LoVo (cell line): Measurements from ENCODE around the gene FBXL13.
"Not testable (repeated sequence)": the region's sequence is repeated elsewhere in the genome, so short reads cannot be mapped to it uniquely, and the experiment has no call there.

Source experiments
- DNase-seq: peaks from one replicate; pipeline ENCODE4 v3.0.0-alpha.2; 2016; ENCODE audit warnings: low spot score

FBXL13 gene

DNA sequence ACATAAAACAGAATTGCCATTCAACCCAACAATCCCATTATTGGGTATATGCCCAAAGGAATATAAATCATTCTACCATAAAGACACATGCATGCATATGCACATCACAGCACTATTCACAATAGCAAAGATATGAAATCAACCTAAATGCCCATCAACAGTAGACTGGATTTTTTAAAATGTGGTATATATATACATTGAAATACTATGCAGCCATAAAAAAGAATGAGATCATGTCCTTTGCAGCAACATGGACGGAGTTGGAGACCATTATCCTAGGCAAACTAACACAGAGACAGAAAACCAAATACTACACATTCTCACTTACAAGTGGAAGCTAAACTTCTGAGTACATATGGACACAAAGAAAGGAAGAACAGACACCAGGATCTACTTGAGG lies 51.0 kb downstream of the FBXL13 start:
- not testable (repeated sequence) for DNase-seq

DNA sequence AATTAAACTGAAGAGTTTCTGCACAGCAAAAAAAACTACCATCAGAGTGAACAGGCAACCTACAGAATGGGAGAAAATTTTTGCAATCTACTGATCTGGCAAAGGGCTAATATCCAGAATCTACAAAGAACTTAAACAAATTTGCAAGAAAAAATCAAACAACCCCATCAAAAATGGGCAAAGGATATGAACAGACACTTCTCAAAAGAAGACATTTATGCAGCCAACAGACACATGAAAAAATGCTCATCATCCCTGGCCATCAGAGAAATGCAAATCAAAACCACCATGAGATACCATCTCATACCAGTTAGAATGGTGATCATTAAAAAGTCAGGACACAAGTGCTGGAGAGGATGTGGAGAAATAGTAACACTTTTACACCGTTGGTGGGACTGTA lies 53.1 kb downstream of the FBXL13 start:
- DNase-seq, result not testable (repeated sequence)

DNA sequence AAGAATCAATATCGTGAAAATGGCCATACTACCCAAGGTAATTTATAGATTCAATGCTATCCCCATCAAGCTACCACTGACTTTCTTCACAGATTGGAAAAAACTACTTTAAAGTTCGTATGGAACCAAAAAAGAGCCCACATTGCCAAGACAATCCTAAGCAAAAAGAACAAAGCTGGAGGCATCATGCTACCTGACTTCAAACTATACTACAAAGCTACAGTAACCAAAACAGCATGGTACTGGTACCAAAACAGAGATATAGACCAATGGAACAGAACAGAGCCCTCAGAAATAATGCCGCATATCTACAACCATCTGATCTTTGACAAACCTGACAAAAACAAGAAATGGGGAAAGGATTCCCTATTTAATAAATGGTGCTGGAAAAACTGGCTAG lies 53.7 kb downstream of the FBXL13 start:
- DNase-seq, result not testable (repeated sequence)

DNA sequence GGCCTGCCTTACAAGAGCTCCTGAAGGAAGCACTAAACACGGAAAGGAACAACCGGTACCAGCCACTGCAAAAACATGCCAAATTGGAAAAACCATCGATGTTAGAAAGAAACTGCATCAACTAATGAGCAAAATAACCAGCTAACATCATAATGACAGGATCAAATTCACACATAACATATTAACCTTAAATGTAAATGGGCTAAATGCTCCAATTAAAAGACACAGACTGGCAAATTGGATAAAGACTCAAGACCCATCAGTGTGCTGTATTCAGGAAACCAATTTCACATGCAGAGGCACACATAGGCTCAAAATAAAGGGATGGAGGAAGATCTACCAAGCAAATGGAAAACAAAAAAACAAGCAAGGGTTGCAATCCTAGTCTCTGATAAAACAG lies 56.3 kb downstream of the FBXL13 start:
- DNase-seq, result not testable (repeated sequence)

DNA sequence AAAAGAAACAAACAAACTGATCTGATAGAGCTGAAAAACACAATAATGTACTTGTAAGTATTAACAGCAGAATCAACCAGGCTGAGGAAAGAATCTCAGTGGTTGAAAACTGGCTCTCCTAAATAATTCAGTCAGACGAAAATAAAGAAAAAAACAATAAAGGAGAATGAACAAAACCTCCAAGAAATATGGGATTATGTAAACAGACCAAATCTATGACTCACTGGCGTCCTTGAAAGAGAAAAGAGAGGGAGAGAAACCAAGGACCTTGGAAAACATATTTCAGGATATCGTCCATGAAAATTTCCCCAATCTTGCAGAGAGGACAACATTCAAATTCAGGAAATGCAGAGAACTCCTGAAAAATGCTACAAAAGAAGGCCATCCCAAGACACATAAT lies 62.9 kb downstream of the FBXL13 start:
- DNase-seq, result no peak

DNA sequence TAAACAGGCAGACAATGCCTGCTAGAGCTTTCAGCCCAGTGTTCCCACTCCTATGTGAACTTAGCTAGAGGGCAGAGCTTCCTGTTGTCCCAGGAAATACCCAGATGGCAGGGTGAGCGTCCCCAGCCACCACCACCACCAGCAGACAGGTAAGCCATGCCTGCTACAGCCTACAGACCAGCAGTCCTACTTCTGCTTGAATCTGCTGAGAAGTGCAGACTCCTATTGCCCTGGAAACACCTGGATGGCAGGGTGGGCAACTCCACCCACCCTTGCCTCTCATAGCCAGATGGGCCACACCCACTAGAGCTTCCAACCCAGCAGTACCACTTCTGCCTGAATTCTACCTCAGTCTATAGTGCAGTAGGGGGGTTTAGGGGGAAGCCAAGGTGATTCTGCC lies 64.4 kb downstream of the FBXL13 start:
- DNase-seq, result no peak

DNA sequence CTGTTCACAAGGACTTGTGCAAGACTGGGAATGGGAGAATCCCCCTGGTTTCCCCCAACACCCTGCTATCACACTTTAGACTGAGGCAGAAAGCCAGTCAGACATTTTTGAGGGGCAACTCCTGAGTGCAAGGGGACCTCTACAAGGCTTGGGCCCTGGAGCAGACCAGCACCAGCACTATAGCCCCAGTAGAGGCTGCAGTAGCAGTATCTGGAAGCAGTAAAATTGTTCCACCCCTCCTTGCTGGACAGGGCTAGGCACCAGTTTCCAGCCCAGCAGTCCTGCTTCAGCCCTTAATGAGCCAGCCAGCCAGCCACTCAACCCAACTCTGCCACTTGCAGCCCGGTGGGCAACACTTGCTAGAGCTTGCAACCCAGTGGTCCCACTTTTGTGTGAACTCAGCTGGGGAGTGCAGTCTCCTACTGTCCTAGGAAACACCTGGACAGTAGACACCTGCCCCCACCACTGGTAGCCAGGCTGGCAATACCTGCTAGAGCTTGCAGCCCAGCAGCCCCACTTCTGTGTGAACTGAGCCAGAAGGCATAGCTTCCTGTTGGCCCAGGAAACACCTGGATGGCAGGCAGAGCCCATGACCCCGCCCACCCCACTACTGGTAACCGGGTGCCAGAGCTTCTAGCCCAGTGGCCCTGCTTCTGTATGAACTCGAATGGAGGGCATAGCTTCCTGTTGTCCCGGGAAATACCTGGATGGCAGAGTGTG lies 65.0 kb downstream of the FBXL13 start:
- DNase-seq, result no peak

DNA sequence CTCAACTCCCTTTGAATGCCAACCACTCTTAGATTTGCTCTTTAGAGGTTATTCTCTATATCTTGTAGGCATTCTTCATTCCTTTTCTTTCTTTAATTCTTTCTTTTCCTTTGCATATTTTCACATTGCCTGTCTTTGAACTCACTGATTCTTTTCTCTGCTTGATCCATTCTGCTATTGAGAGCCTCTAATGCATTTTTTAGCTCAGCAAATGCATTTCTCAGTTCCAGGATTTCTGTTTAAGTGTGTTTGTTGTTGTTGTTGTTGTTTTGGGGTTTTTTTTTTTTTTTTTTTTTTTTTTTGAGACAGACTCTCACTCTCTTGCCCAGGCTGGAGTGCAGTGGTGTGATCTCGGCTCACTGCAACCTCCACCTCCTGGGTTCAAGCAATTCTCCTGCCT lies 71.6 kb downstream of the FBXL13 start:
- DNase-seq, result no peak

DNA sequence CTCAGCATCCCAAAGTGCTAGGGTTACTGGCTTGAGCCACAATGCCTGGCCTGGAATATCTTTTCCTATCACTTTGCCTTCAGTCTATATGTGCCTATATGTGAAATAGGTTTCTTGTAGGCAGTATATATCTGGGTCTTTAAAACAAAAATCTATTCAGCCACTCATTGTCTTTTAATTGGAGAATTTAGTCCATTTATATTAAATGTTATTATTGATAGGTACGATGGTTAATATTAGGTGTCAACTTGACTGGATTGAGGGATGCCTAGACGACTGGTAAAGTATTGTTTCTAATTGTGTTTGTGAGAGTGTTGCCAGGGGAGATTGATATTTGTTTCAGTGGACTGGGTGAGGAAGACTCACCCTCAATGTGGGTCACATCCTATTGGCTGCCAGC lies 73.4 kb downstream of the FBXL13 start:
- DNase-seq, result no peak

DNA sequence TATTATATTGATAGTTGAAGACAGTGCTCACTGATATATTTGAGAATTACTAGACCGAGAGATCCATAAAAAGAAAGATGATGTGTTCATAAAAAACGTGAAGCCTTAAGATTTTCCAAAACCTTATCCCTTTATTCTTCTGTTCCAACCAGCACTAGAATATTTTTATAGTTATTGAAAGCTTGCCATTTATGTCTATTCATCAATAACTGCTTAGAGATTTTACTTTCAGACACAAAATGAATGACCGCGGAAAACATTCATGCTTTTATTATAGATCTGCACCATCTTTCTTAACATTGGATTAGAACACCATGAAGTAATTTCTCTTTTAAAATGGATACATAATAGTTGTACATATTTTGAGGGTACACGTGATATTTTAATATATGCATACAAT lies 77.6 kb downstream of the FBXL13 start:
- DNase-seq, result no peak

DNA sequence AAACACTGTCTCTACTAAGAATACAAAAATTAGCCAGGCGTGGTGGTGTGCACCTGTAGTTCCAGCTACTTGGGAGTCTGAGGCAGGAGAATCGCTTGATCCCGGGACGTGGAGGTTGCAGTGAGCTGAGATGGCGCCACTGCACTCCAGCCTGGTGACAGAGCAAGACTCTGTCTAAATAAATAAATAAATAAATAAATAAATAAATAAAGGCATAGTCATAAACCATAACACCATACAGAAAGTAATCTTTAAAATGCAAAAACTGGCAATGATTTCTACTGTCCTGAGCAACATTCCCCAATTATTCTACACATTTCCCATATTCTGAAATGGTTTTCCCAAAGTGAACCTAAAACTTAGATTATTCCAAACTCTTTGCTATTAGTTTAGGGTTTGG lies 79.0 kb downstream of the FBXL13 start:
- DNase-seq, result not testable (repeated sequence)

DNA sequence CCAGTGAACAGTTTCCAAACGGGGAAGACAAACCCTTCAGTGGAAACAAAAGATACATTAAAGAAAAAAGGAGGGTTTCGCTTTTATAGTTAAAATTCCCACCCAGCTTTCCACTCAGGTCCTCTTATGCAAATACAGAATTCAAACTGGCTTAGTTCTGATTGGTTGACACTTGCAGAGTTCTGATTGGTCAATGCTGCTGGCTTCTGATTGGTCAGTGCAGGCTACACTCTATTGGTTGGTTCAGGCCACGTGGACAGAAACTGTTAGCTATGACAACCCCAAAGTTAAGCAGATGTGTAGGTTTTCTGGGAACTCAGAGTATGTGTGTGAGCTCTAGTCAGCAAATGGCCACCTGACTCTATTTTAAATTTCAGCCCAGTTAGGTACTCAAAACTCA lies 80.0 kb downstream of the FBXL13 start:
- no peak for DNase-seq

DNA sequence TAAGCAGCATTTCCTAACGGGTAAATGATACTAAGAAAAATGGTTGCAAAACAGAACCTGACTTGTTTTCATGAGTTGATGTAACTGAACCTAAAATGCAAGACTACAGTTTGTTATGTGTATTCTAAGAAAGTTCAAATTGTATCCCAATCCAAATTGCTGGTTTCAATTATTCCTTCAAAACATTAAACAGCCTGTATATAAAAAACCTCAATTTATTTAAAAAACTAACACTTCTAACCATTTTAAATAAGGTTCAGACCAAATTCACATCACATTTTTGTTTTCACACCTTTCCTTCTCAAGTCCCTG lies 80.9 kb downstream of the FBXL13 start:
- DNase-seq, result no peak

DNA sequence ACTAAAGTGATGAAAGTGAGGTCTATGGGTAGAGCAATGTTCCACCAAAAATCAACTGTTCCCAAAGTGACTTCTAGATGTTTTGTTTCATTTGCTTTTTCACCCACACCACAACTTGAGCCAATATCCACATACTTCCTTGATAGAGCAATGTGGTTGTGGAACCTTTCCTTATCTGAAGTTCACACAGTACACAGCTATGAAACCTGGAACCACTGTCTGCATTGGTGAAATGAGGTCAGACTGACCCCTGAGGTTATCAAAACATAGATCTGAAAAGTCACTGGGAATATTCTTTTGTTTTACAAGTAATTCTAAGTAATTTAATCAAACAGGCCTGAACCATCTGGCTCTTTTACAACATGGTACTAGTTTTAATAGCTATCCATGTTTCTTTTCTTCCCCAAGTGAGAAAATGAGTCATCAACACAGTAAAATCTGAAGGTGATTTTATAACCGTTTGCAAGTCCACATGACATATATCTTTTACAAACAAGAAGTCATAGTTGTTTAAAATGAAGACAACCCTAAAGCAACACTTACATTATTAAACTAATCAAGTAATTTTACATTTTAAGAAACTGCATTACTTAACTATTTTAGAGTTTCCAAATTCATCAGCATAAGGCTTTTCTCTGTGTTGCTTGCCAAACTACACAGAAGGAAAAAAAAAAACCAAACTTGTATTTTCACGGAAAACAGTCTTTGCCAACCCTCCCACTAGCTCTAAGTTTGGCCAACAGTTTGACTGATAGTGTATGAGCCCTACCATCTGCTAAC lies 81.5 kb downstream of the FBXL13 start:
- peak; percentile 83 for DNase-seq

DNA sequence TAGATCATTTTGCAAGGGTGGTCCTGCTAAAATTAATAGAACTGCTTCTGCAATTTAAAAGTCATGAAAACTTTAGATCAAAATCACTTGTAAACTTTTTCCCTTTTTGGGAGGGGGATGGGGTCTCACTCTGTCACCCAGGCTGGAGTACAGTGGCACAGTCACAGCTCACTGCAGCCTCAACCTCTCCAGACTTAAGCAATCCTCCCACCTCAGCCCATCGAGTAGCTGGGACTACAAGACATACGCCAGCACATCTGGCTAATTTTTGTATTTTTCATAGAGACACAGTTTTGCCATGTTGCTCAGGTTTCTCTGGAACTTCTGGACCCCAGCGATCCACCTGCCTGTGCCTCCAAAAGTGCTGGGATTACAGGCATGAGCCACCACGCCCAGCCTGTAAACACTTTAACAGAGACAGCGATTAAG lies 82.1 kb downstream of the FBXL13 start:
- DNase-seq, result no peak

DNA sequence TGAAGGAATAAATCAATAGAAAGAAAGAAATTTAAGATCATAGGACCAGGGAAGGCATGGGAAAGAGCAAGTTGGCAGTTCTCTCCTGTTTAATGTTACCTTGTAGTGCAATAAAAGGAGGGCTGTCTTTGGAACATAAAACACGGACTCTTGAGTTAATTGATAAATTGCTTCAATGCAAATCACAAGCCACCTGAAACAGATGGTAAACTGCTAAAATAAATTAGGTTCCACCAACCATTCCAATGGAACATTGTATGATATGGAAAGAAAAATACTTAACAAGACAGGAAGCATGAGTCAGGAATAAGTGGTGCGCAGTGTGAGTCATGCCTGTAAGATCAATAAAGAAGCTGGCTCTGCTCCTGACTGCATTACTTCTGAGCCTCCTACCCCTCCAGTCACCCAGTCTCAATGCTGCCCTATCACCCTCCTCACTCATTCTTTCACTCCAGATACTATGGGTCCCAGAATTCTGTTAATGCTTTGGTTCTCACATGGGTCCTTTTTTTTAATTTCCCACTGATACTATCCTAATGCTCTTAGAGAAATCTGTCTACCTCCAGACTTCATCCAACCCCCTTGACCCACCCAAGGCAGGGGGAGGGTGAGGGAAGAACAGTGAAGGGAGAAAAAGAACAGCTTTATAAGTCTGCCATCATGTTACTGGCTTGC lies 82.9 kb downstream of the FBXL13 start:
- DNase-seq, result peak; percentile 95

DNA sequence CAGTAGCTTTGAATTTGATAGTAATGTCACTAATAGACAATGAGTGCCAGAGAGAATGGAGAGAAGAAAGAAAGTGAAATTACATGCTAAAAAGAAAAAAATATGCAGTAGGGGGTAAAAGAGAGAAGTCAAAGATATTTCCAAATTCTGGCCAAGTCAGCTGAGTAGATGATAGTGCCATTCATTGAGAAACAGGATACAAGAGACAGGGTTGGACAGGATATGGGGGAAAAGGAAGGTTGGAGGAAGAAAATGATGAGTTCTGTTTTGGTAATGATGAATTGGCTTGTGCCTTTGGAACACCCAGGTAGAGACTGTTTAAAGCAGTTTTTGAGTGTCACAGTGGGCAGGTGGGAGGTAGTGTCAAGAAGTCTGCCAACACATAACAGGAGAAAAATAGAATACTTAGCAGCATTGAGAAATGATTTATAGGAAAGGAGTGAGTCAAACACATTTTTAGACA lies 83.5 kb downstream of the FBXL13 start:
- no peak for DNase-seq

DNA sequence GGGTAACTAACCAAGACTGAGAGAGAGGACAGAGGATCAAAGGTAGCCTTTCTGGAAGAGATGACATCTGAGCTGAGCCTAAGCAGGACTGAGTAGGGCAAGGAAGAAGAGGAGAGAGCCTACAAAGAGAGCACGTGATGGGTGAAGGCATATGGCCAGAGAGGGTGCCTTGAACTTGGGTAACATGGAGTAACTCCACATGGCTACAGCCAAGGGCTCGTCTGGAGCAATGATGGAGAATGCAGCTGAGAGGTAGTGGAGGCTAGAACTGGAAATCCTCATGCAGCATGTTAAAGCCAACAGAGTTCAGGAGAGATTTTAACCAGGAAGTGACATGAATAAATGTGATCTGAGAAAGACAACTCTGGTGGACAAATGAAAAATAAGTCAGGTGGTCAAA lies 84.0 kb downstream of the FBXL13 start:
- DNase-seq, result no peak

DNA sequence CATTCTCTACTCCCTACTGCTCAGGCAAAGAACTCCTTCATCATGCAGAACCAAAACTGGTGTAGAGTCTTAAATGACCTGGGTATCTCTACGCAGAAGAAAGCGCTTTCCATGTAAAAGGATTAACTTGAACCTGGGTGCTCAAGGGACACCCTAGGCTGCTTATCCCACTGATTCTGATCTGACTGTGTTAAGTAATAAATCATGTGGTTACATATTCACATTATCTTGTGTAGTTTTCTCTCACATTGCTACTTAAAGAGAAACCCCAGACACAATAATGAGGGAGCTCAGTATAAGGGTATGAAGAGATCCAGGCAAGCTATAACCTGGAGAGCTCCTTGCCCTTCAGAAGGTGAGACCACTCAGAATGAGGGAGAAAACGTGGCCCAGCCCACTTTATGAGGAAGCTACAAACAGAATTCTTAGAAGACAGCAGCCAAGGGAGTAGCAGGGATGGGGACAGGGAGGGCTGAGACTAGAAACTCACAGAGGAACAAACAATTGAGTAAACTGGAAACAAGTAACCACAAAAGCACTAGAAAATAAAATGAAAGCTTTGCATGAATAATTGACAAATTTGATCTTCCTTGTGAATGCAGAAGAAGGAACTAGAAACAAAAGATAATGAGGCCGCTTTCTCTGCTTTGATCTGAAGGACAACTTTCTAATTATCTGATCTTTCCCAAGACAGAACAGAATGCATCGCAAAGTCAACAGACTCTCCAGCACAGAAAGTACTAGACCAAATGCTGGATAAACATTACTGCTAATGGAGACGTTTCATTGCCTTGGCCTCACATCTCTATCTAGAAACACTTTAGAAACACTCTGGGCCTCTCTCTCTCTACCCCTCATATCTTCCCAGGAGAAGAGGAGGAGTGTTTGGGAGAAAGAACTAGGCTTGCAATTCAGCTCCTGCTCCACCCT lies 85.7 kb downstream of the FBXL13 start:
- DNase-seq, result no peak

DNA sequence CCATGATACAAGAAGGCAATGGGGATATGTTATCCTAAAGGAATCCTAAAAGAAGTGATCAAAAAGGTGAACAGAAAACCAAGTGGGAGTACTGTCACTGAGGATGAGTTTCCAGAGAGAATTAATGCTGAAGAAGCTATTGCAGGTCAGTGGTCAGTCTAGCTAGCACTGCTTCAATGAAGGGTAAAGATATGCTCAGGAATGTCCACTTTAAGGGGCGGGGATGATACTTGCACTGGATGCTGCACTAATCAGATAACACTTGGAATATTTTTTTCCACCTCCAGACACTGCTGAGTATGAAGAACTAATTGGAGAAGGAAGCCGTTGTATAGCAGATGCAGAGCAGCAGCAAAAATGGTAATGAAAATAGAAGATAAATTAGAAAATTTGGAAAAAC lies 86.5 kb downstream of the FBXL13 start:
- DNase-seq, result no peak

DNA sequence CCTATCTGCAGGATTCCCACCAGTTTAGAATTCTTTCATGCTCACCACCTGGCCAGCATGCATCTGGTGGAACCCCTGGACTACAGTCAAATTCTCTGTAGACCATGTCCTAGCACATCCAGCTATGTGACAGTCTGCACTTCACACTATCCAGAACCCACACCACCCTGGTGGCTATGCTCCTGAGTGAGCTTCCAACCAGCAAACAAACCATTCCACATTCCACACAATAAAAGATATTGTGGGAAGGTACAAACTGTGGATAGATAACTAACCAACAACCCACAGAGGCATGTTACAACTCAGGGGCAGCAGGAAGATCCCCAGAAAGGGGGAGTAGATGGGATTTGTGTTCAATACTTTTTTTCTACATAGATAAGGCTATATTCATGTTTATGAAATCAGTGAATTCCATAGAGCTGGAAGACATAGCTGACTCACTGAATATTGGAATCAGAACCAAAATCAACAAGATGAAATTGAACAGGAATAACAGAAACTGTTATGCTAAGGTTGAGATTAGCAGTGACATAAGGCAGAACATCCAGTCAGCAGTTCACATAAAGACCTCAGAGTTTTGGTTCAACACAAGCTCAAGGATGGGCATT lies 89.3 kb downstream of the FBXL13 start:
- DNase-seq, result no peak

DNA sequence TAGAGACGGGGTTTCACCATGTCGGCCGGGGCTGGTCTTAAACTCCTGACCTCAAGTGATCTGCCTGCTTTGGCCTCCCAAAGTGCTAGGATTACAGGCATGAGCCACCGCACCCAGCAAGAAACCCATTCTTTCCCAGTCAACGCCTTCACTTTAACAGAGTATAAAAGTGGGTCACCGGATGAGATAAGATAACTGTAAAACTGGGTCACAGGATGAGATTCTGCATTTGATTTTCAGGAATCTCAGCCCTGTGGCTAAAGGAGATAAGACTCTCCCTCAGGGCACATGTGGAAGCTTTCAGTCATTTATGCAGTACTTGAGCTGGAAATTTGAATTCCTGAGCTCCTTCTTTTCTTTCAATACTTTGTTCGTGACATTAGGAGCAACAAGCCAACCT lies 91.0 kb downstream of the FBXL13 start:
- DNase-seq, result no peak
